ENCODE data around the gene QRICH2. TPM values are rescaled to one million over a fixed set of nuclear protein-coding genes. Genes with fewer than 3 reads are reported as not detected.

Gene QRICH2
- total and polyA plus RNA-seq, 9 of the 15 experiments (the other 6 are each of a cell fraction or from before 2014, with no cell fraction given): 0.03 to 1.6 (median 0.81) TPM

- H3K4me1 ChIP-seq (replicated peaks in 1 of 2; ENCODE audit: control insufficient read depth in 2 of 2, insufficient read depth in 2 of 2, low read length in 2 of 2): peaks cover 7 to 12% of the 10 kb centered on the region in 2 experiments; a peak in 4 of 5 replicates
- no peaks in the 10 kb centered on the region for H3K9me1 ChIP-seq (ENCODE audit: control insufficient read depth, insufficient read depth, low read length)
- H3K27me3 ChIP-seq (ENCODE audit: control insufficient read depth in 2 of 2, insufficient read depth in 2 of 2, low read length in 2 of 2): no peaks in the 10 kb centered on the region
- no peak overlapping the region for H3K4me3 ChIP-seq
- no peak overlapping the region for H2AFZ ChIP-seq (ENCODE audit: low read depth, low read length)
- H3K9me3 ChIP-seq (replicated peaks; ENCODE audit: control insufficient read depth, insufficient read depth, low read depth, low read length): no peaks in the 10 kb centered on the region
- H3K36me3 ChIP-seq (ENCODE audit: control insufficient read depth, insufficient read depth, low read length): peaks cover 38% of the 10 kb centered on the region; the same call in 1 of the 3 replicates
- no peak overlapping the region for H3K4me2 ChIP-seq (ENCODE audit: insufficient read depth, low read length)
- H3K27ac ChIP-seq (ENCODE audit: extremely low read depth, low read depth, low read length): no peak overlapping the region
- no peak for DNase-seq (ENCODE audit: extremely low read depth in 1 of 4, low spot score in 3 of 4)
- WGBS (ENCODE audit: insufficient coverage, low coverage, missing lambda C conversion rate): 82% methylated on average over 6 of the region's 6 CpGs
- H4K20me1 ChIP-seq (replicated peaks; ENCODE audit: control insufficient read depth, insufficient read depth, low read length): no peaks in the 10 kb centered on the region
- BruUV-seq (replicated peaks): no TSS peak
- ATAC-seq: no peak
- no peak for FAIRE-seq
- in situ Hi-C loops (cut with MboI): no loop called here
- intact Hi-C loops (cut with micrococcal nuclease): no loop called here
- no peak overlapping the region for H3K9ac ChIP-seq (ENCODE audit: insufficient read depth in 1 of 2, low read depth in 2 of 2, low read length in 2 of 2)
- POLR2A ChIA-PET: interaction anchor here (1.0 kb wide), 1 partner anchor 9 kb away, joined by 5 read pairs; no protein-coding TSS in a partner anchor
- CTCF ChIA-PET (ENCODE audit: low intra/inter-chr PET ratio): no interaction called here
- peaks cover 3% of the 10 kb centered on the region; the same call in 1 of the 3 replicates for H3K79me2 ChIP-seq (ENCODE audit: control insufficient read depth, insufficient read depth, low read length)
- TF ChIP-seq MLLT1 (IDR thresholded peaks at IDR 0.05) (no peak), NFXL1 (CRISPR knock-in tag; IDR thresholded peaks at IDR 0.05) (no peak), SETDB1 (IDR thresholded peaks at IDR 0.05; ENCODE audit: low read length) (no peak), KDM4B (IDR thresholded peaks at IDR 0.05; ENCODE audit: borderline replicate concordance in 2 of 2, low read depth in 1 of 2) (no peak), SRSF9 (IDR thresholded peaks at IDR 0.05; ENCODE audit: borderline replicate concordance, low read depth, low read length) (no peak), SNIP1 (IDR thresholded peaks at IDR 0.05; ENCODE audit: low read depth) (no peak), ZBTB9 (CRISPR knock-in tag; IDR thresholded peaks at IDR 0.05) (no peak), GTF2F1 (IDR thresholded peaks at IDR 0.05; ENCODE audit: low read depth, low read length) (no peak), CREB3L1 (IDR thresholded peaks at IDR 0.05; ENCODE audit: borderline replicate concordance, low read depth) (no peak), PATZ1 (CRISPR knock-in tag; IDR thresholded peaks at IDR 0.05; ENCODE audit: borderline replicate concordance) (no peak), SP1 (CRISPR knock-in tag; IDR thresholded peaks at IDR 0.05) (no peak), RNF219 (CRISPR knock-in tag; IDR thresholded peaks at IDR 0.05) (no peak), EGR1 (conservative IDR thresholded peaks at IDR 0.05) (no peak), STAG1 (CRISPR knock-in tag; IDR thresholded peaks at IDR 0.05; ENCODE audit: borderline replicate concordance) (no peak), GATA2 (CRISPR knock-in tag; IDR thresholded peaks at IDR 0.05) (no peak)
Observed at GRCh38 chr17:76341301-76341700, 33.2 kb upstream of the QRICH2 start.

Measured in K562 (cell line).